ENCODE data around the gene MAST1.

Gene MAST1

DNA sequence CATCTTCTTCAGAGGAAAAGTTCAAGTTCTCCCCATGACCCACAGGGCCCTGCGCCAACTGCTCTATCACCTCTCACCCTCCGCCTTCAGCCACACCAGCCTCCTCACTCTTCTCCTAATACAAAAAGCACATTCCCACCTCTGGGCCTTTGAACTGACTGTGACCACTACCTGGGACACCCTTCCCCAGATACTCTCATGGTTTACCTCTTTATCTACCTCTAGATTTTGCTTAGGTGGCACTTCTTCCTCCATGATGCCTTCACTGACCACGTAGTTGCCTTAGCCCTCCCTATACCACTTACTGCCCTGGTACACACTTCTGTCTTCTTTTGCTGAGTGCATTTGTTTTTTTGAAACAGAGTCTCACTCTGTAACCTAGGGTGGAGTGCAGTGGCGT lies 84.6 kb downstream of the MAST1 start:
- TF ChIP-seq CTCF (IDR thresholded peaks at IDR 0.05; ENCODE audit: low read depth, low read length) = no peak
- no peak for DNase-seq (ENCODE audit: extremely low read depth, low read depth)

Measured in AG09319 (cell line).